Endothelial cell of umbilical vein (primary cell): ENCODE results near the gene CYGB. TPM values are rescaled to one million over a fixed set of nuclear protein-coding genes. Genes with fewer than 3 reads are reported as not detected.

Experiments
- BruUV-seq: library from RNA; stranded (reverse); fragments of 400-500 nt; replicated peaks from 2 replicates; lab custom pipeline; 2021; lab: Mats Ljungman, UMichigan
- CTCF ChIA-PET: fragments of 300-600, 350-600 bp; sonication (Branson Sonifier 250); formaldehyde crosslinking; loops from one replicate; lab custom pipeline; 2021; ENCODE audit warnings: antibody characterized with exemption, inconsistent platforms; lab: Charles Lee
- POLR2A ChIA-PET: fragments of 300-600, 350-600 bp; sonication (Branson Sonifier 250); formaldehyde crosslinking; loops from one replicate; lab custom pipeline; 2021; ENCODE audit warnings: antibody characterized with exemption, inconsistent platforms; lab: Charles Lee
- DNase-seq: peaks from one replicate; pipeline ENCODE4 v3.0.0-alpha.2; 2011; ENCODE audit warnings: low read depth, low spot score
- FAIRE-seq: peaks from 2 replicates; lab custom pipeline; 2011; peaks lifted over from hg19 to GRCh38; lab: Jason Lieb, UNC
- H2AFZ ChIP-seq: 2 replicates; pipeline ENCODE4 v1.6.0; 2012; ENCODE audit warnings: low read depth, low read length, control low read depth, inconsistent platforms
- H3K27ac ChIP-seq: 2 replicates; pipeline ENCODE4 v1.5.1; 2011; ENCODE audit warnings: low read depth, mild to moderate bottlenecking, control low read depth, low read length, moderate library complexity; ENCODE audit not compliant: insufficient read depth
- H3K27me3 ChIP-seq, 2 experiments: 2 replicates each; pipeline versions ENCODE4 v1.6.0 to v1.6.1; 2011; ENCODE audit warnings: low read length in 2 of 2, mixed read lengths in 1 of 2; ENCODE audit not compliant: control insufficient read depth in 2 of 2, insufficient read depth in 2 of 2
- H3K36me3 ChIP-seq, 2 experiments: 2 replicates in 1 of 2; 3 replicates in 1 of 2; pipeline ENCODE4 v1.5.1; 2011; ENCODE audit warnings: low read length in 2 of 2, mild to moderate bottlenecking in 1 of 2, moderate library complexity in 1 of 2; ENCODE audit not compliant: control insufficient read depth in 2 of 2, insufficient read depth in 2 of 2; ENCODE audit errors: extremely low read depth in 1 of 2
- H3K4me1 ChIP-seq: 3 replicates; pipeline ENCODE4 v1.5.1; 2011; ENCODE audit warnings: mild to moderate bottlenecking, low read length; ENCODE audit not compliant: control insufficient read depth, insufficient read depth; ENCODE audit errors: extremely low read depth
- H3K4me2 ChIP-seq: 2 replicates; pipeline ENCODE4 v1.6.1; 2011; ENCODE audit warnings: low read length, control low read depth, mixed read lengths; ENCODE audit not compliant: insufficient read depth
- H3K4me3 ChIP-seq, 3 experiments: fragments of 200-600 bp in 1 of 3; sonication (generic), shearing (Covaris generic) in 1 of 3; replicated peaks in 1 of 3; 2 replicates each; pipeline ENCODE4 v1.5.1; 2011 to 2016; ENCODE audit warnings: control low read depth in 3 of 3, low read length in 3 of 3, mild to moderate bottlenecking in 2 of 3, inconsistent platforms in 1 of 3, low read depth in 1 of 3, moderate library complexity in 1 of 3; ENCODE audit not compliant: insufficient read depth in 1 of 3
- H3K79me2 ChIP-seq: 2 replicates; pipeline ENCODE4 v1.6.0; 2012; ENCODE audit warnings: low read length, inconsistent platforms; ENCODE audit not compliant: control insufficient read depth, insufficient read depth
- H3K9ac ChIP-seq: replicated peaks from 2 replicates; pipeline ENCODE3; 2011; ENCODE audit warnings: low read length, control low read depth; ENCODE audit not compliant: insufficient read depth; ENCODE audit errors: extremely low read depth
- H3K9me1 ChIP-seq: replicated peaks from 3 replicates; pipeline ENCODE4 v1.6.0; 2011; ENCODE audit warnings: mild to moderate bottlenecking, low read length; ENCODE audit not compliant: control insufficient read depth, insufficient read depth; ENCODE audit errors: extremely low read depth
- H3K9me3 ChIP-seq: replicated peaks from 2 replicates; pipeline ENCODE4 v1.5.1; 2012; ENCODE audit warnings: low read length, inconsistent platforms; ENCODE audit not compliant: control insufficient read depth, insufficient read depth
- H4K20me1 ChIP-seq: replicated peaks from 2 replicates; pipeline ENCODE3; 2011; ENCODE audit warnings: mild to moderate bottlenecking, low read length; ENCODE audit not compliant: control insufficient read depth, insufficient read depth; ENCODE audit errors: extremely low read depth
- EZH2 ChIP-seq: IDR thresholded peaks from 2 replicates; pipeline ENCODE4 v1.6.1; 2012; ENCODE audit warnings: borderline replicate concordance, low read depth, mild to moderate bottlenecking, moderate library complexity, low read length, inconsistent platforms; ENCODE audit not compliant: severe bottlenecking
- FOS ChIP-seq: IDR thresholded peaks from 2 replicates; pipeline ENCODE4 v1.6.1; 2011; ENCODE audit warnings: mild to moderate bottlenecking, low read length, moderate library complexity, borderline replicate concordance; ENCODE audit not compliant: insufficient read depth
- dilution Hi-C: fragments of 300-500 bp; cut with MboI; formaldehyde crosslinking; loops from one replicate; pipeline ENCODE4 v1.15.0; 2019; ENCODE audit warnings: low sequenced_read_pairs; ENCODE audit not compliant: extremely low pct_ligation_motif_present
- intact Hi-C: fragments of 100-400 bp; cut with micrococcal nuclease; formaldehyde crosslinking; loops from one replicate; pipeline ENCODE4 v1.10.0; 2022
- polyA plus RNA-seq, 4 experiments: library from polyadenylated mRNA; depleted of rRNA in 3 of 4; stranded (reverse) in 3 of 4; unstranded in 1 of 4; fragments of >200 nt; gene quantifications; 2 replicates each; pipeline versions ENCODE4 v1.2.1 to v1.2.3, GENCODE V29; 2011 to 2012; ENCODE audit warnings: missing spikeins in 1 of 4
- total RNA-seq: library from RNA; stranded (reverse); gene quantifications from 2 replicates; pipeline ENCODE4 v1.2.3, GENCODE V29; 2021
- TF ChIP-seq, protein P1 (sequence below), 2 donors: IDR thresholded peaks; 1 replicate in 1 of 2; 2 replicates in 1 of 2; pipeline ENCODE4 v1.5.1; 2011; ENCODE audit warnings: low read length in 2 of 2, mild to moderate bottlenecking in 2 of 2, moderate library complexity in 2 of 2, control low read depth in 1 of 2, inconsistent platforms in 1 of 2, low read depth in 1 of 2; ENCODE audit not compliant: insufficient read depth in 1 of 2; ENCODE audit errors: extremely low read depth in 1 of 2

The CYGB gene
- total and polyA plus RNA-seq, 2 donors (not counting 3 experiments of a cell fraction or from before 2014, with no cell fraction given), result 0.22 to 0.91 TPM

GRCh38 chr17:76585649-76586593 lies 48.4 kb upstream of the CYGB start, which contains the start of gene ST6GALNAC2:
Gene ST6GALNAC2, minus strand, starts transcription at chr17:76585860. Its CDS starts 52 bp downstream, at chr17:76585808.
- no peaks in the 10 kb centered on the region for H3K79me2 ChIP-seq
- peak; percentile 68 for FAIRE-seq
- intact Hi-C loops (loop anchor here (1.0 to 5.0 kb wide), 3 partner anchors 29 to 63 kb away; no protein-coding TSS in a partner anchor), dilution Hi-C loops (no loop called here)
- H3K4me1 ChIP-seq, result peaks cover 5% of the 10 kb centered on the region
- H3K4me3 ChIP-seq, result peak within 1 kb of the TSS; percentile 17 to 37 (median 35)
- no peaks in the 10 kb centered on the region for H3K9me3 ChIP-seq
- H4K20me1 ChIP-seq, result no peaks in the 10 kb centered on the region
- ChIA-PET CTCF (interaction anchor here (0.8 to 3.9 kb wide), 16 partner anchors 16 to 96 kb away, joined by 3 to 32 read pairs (median 5); partner anchors contain the start of genes CYGB and PRCD), POLR2A (interaction anchor here (0.7 kb wide), 1 partner anchor 56 kb away, joined by 3 read pairs; no protein-coding TSS in a partner anchor)
- peaks cover 16 to 18% of the 10 kb centered on the region in 2 experiments for H3K27me3 ChIP-seq
- no peaks in the 10 kb centered on the region for H3K9me1 ChIP-seq
- peak within 1 kb of the TSS; percentile 78 for H3K4me2 ChIP-seq
- no peak within 1 kb of the TSS for H3K9ac ChIP-seq
- no TSS peak for BruUV-seq
- H2AFZ ChIP-seq, result peak within 1 kb of the TSS; percentile 63
- TF ChIP-seq FOS, result no peak
- TF ChIP-seq EZH2, result peak; percentile 33
- TF ChIP-seq, protein P1, sequence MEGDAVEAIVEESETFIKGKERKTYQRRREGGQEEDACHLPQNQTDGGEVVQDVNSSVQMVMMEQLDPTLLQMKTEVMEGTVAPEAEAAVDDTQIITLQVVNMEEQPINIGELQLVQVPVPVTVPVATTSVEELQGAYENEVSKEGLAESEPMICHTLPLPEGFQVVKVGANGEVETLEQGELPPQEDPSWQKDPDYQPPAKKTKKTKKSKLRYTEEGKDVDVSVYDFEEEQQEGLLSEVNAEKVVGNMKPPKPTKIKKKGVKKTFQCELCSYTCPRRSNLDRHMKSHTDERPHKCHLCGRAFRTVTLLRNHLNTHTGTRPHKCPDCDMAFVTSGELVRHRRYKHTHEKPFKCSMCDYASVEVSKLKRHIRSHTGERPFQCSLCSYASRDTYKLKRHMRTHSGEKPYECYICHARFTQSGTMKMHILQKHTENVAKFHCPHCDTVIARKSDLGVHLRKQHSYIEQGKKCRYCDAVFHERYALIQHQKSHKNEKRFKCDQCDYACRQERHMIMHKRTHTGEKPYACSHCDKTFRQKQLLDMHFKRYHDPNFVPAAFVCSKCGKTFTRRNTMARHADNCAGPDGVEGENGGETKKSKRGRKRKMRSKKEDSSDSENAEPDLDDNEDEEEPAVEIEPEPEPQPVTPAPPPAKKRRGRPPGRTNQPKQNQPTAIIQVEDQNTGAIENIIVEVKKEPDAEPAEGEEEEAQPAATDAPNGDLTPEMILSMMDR (IDR thresholded peaks at IDR 0.05; ENCODE audit: extremely low read depth in 1 of 2, insufficient read depth in 1 of 2, low read depth in 1 of 2, low read length in 2 of 2), result peak; percentile 21 to 55
- DNase-seq, result peak; percentile 50
- H3K36me3 ChIP-seq, result no peaks in the 10 kb centered on the region
- no peak within 1 kb of the TSS for H3K27ac ChIP-seq
